Tibial nerve (tissue), 3 donors: ENCODE measurements around the gene FABP6.

ENCODE experiments used
- POLR2A ChIP-seq, 2 donors: fragments of 450-650 bp; IDR thresholded peaks; one replicate each; pipeline ENCODE4 v1.6.1; 2017; ENCODE audit warnings: antibody characterized with exemption in 2 of 2, mild to moderate bottlenecking in 2 of 2, moderate library complexity in 2 of 2
- TF ChIP-seq, protein P1 (sequence below), 5 experiments: fragments of 200-600 bp in 3 of 5; fragments of 450-650 bp in 2 of 5; sonication (generic) in 3 of 5; IDR thresholded peaks; one replicate each; pipeline ENCODE4 v1.5.1; 2016 to 2019; ENCODE audit warnings: antibody characterized with exemption in 5 of 5, mild to moderate bottlenecking in 3 of 5, moderate library complexity in 2 of 5

GRCh38 chr5:160266752-160267345 is 37.5 kb downstream of the FABP6 start:
- TF ChIP-seq, protein P1, sequence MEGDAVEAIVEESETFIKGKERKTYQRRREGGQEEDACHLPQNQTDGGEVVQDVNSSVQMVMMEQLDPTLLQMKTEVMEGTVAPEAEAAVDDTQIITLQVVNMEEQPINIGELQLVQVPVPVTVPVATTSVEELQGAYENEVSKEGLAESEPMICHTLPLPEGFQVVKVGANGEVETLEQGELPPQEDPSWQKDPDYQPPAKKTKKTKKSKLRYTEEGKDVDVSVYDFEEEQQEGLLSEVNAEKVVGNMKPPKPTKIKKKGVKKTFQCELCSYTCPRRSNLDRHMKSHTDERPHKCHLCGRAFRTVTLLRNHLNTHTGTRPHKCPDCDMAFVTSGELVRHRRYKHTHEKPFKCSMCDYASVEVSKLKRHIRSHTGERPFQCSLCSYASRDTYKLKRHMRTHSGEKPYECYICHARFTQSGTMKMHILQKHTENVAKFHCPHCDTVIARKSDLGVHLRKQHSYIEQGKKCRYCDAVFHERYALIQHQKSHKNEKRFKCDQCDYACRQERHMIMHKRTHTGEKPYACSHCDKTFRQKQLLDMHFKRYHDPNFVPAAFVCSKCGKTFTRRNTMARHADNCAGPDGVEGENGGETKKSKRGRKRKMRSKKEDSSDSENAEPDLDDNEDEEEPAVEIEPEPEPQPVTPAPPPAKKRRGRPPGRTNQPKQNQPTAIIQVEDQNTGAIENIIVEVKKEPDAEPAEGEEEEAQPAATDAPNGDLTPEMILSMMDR (IDR thresholded peaks at IDR 0.05) = no peak
- TF ChIP-seq POLR2A (IDR thresholded peaks at IDR 0.05) = no peak
